Dermis blood vessel endothelial cell (primary cell): ENCODE data around the gene NSMCE3. TPM values are rescaled to one million over a fixed set of nuclear protein-coding genes. Genes with fewer than 3 reads are reported as not detected.

Experiments used
- DNase-seq: peaks from one replicate; pipeline ENCODE4 v3.0.0; 2010
- total RNA-seq: library from RNA; depleted of rRNA; stranded (reverse); fragments of >200 nt; gene quantifications from 2 replicates; pipeline ENCODE4 v1.2.3, GENCODE V29; 2014

NSMCE3 gene
- 5.9 and 8.3 TPM in 2 replicates for total RNA-seq

- DNase-seq, result peak; percentile 93
These were observed at the start of gene NSMCE3 for GRCh38 chr15:29269485-29270168. TSS of gene NSMCE3 (minus strand) at chr15:29269822. CDS start at chr15:29269705, 117 bp downstream.

- DNase-seq, result no peak
These were observed 46.8 kb upstream of the NSMCE3 start for GRCh38 chr15:29316422-29316821.

GRCh38 chr15:29312387-29312786, 42.8 kb upstream of the NSMCE3 start:
- DNase-seq, result no peak

GRCh38 chr15:29311696-29312095, 42.1 kb upstream of the NSMCE3 start:
- DNase-seq, result no peak

GRCh38 chr15:29309139-29309538, 39.5 kb upstream of the NSMCE3 start:
- DNase-seq, result no peak

GRCh38 chr15:29308299-29308698, 38.7 kb upstream of the NSMCE3 start:
- no peak for DNase-seq

GRCh38 chr15:29305556-29305955, 35.9 kb upstream of the NSMCE3 start:
- no peak for DNase-seq

GRCh38 chr15:29302871-29303270, 33.2 kb upstream of the NSMCE3 start:
- no peak for DNase-seq

GRCh38 chr15:29299784-29300183, 30.2 kb upstream of the NSMCE3 start:
- no peak for DNase-seq

- no peak for DNase-seq
These were observed 29.7 kb upstream of the NSMCE3 start for GRCh38 chr15:29299331-29299730.

- DNase-seq, result no peak
These were observed 25.2 kb upstream of the NSMCE3 start for GRCh38 chr15:29294732-29295325.

- no peak for DNase-seq
These were observed 21.6 kb upstream of the NSMCE3 start for GRCh38 chr15:29291067-29291845.

- DNase-seq, result no peak
These were observed 19.6 kb upstream of the NSMCE3 start for GRCh38 chr15:29289173-29289572.

GRCh38 chr15:29285386-29285785, 15.8 kb upstream of the NSMCE3 start:
- DNase-seq, result no peak

GRCh38 chr15:29283381-29283780, 13.8 kb upstream of the NSMCE3 start:
- no peak for DNase-seq

- no peak for DNase-seq
These were observed 10.9 kb upstream of the NSMCE3 start for GRCh38 chr15:29280514-29280913.

- no peak for DNase-seq
These were observed 8.9 kb upstream of the NSMCE3 start for GRCh38 chr15:29278436-29279105.

GRCh38 chr15:29276366-29276765, 6.7 kb upstream of the NSMCE3 start:
- no peak for DNase-seq

GRCh38 chr15:29275855-29276254, 6.2 kb upstream of the NSMCE3 start:
- no peak for DNase-seq

- DNase-seq, result no peak
These were observed 5.3 kb upstream of the NSMCE3 start for GRCh38 chr15:29274946-29275345.

GRCh38 chr15:29272219-29272618, 2.6 kb upstream of the NSMCE3 start:
- DNase-seq, result no peak

GRCh38 chr15:29270976-29271375, 1.4 kb upstream of the NSMCE3 start:
- DNase-seq, result no peak
